ENCODE data around the gene GJD4. TPM values are rescaled to one million over a fixed set of nuclear protein-coding genes. Genes with fewer than 3 reads are reported as not detected.

GJD4 gene
- polyA plus RNA-seq, 1 experiment, result not detected

GRCh38 chr10:35639021-35639727 lies 34.0 kb downstream of the GJD4 start:
- peaks cover 9% of the 10 kb centered on the region for H3K27me3 ChIP-seq (ENCODE audit: control insufficient read depth, insufficient read depth, low read length)
- no peak for TF ChIP-seq CTCF (IDR thresholded peaks at IDR 0.05; ENCODE audit: insufficient read depth, low read depth, low read length)
- peak overlapping the region; percentile 48; the same call in 1 of the 2 replicates for H3K4me3 ChIP-seq (ENCODE audit: low read depth, low read length)
- no peaks in the 10 kb centered on the region for H3K36me3 ChIP-seq (ENCODE audit: control insufficient read depth, insufficient read depth, low read length)
- CTCF ChIA-PET, result interaction anchor here (0.6 to 10.0 kb wide), 5 partner anchors 12 to 280 kb away, joined by 3 to 205 read pairs (median 3); no protein-coding TSS in a partner anchor
- no peak for DNase-seq (ENCODE audit: low read depth)
- POLR2A ChIA-PET, result no interaction called here

- Histone ChIP-seq H3K4me3 (ENCODE audit: low read depth, low read length) (peak overlapping the region; percentile 48), H3K27me3 (ENCODE audit: control insufficient read depth, insufficient read depth, low read length) (peaks cover 11% of the 10 kb centered on the region), H3K36me3 (ENCODE audit: control insufficient read depth, insufficient read depth, low read length) (no peaks in the 10 kb centered on the region)
- POLR2A ChIA-PET, result no interaction called here
- TF ChIP-seq CTCF (IDR thresholded peaks at IDR 0.05; ENCODE audit: insufficient read depth, low read depth, low read length), result 0 out of 2 replicates have a peak, but pooled peaks have one; percentile 25
- CTCF ChIA-PET, result interaction anchor here (0.6 to 10.0 kb wide), 5 partner anchors 11 to 279 kb away, joined by 3 to 205 read pairs (median 4); no protein-coding TSS in a partner anchor
- no peak for DNase-seq (ENCODE audit: low read depth)
Measured at GRCh38 chr10:35639728-35640401, 34.7 kb downstream of the GJD4 start.

DNA sequence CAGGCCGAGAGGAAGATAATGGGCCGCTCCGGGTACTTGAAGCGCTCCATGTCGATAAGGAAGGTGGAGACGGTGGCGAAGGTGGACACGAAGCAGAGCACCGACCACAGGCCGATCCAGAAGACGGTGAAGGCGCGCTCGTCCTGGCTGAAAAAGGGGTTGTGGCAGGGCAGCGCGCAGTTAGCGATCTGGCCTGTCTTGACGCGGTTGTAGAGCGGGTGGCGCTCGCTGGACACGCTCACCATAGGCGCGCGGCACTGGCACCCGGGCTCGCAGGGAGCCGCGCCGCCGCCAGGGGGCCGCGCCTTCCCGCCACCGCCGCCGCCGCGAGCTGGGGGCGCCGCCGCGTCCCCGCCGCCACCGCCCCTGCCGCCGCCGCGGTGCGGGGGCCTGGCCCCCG lies 35.3 kb downstream of the GJD4 start:
- no peak for DNase-seq (ENCODE audit: low read depth)
- CTCF ChIA-PET, result interaction anchor here (0.6 to 10.0 kb wide), 7 partner anchors 11 to 830 kb away, joined by 3 to 205 read pairs (median 4); no protein-coding TSS in a partner anchor
- POLR2A ChIA-PET, result no interaction called here
- Histone ChIP-seq H3K27me3 (ENCODE audit: control insufficient read depth, insufficient read depth, low read length) (peaks cover 11% of the 10 kb centered on the region), H3K36me3 (ENCODE audit: control insufficient read depth, insufficient read depth, low read length) (no peaks in the 10 kb centered on the region), H3K4me3 (ENCODE audit: low read depth, low read length) (peak overlapping the region; percentile 48)
- TF ChIP-seq CTCF (IDR thresholded peaks at IDR 0.05; ENCODE audit: insufficient read depth, low read depth, low read length), result peak; percentile 24; the same call in 1 of the 2 replicates

DNA sequence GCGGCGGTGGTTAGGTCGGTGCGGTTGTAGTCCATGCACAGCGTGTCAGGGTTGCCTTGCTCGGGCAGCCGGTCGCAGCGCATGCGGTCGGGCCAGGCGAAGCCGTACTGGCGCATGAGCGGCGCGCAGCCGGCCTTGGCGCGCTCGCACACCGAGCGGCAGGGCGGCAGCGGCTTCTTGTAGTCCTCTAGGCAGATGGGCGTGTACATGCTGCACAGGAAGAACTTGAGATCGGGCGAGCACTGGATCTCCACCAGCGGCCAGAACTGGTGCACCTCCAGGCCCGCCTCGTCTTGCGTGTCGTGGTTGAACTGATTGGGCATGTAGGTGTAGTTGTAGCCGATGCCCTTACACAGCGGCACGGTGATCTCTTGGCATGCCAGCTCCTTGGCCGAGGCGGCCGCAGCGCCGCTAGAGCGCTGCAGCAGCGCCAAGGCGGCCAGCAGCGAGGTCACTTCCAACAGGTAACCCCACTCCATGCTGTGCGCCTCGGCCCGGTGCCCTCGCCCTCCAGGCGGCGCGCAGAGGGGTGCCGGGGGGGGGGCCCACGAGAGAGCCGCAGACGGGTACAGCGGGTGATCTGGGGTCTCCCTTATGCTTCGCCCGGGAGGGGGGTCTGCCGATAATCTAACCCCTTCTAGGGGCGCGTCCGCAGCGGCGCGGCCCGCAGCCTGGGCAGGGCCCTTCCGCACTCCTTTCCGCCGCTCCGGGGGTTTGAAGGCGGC lies 36.0 kb downstream of the GJD4 start:
- ChIA-PET CTCF (interaction anchor here (0.6 to 10.0 kb wide), 8 partner anchors 9 to 829 kb away, joined by 3 to 205 read pairs (median 4); no protein-coding TSS in a partner anchor), POLR2A (no interaction called here)
- peak overlapping the region; percentile 67 for H3K4me3 ChIP-seq (ENCODE audit: low read depth, low read length)
- peak; percentile 19 for DNase-seq (ENCODE audit: low read depth)
- peaks cover 11% of the 10 kb centered on the region for H3K27me3 ChIP-seq (ENCODE audit: control insufficient read depth, insufficient read depth, low read length)
- TF ChIP-seq CTCF (IDR thresholded peaks at IDR 0.05; ENCODE audit: insufficient read depth, low read depth, low read length), result 0 out of 2 replicates have a peak, but pooled peaks have one; percentile 17
- no peaks in the 10 kb centered on the region for H3K36me3 ChIP-seq (ENCODE audit: control insufficient read depth, insufficient read depth, low read length)

Measured in BJ (cell line).